HG03457 (cell line): ENCODE data around the gene CLDND1.

Experiments used
- ATAC-seq: cut with Tn5 transposase; IDR thresholded peaks from one replicate; pipeline ENCODE4 v1.9.1; 2021; ENCODE audit warnings: moderate number of reproducible peaks; ENCODE audit not compliant: unreplicated experiment

CLDND1 gene

DNA sequence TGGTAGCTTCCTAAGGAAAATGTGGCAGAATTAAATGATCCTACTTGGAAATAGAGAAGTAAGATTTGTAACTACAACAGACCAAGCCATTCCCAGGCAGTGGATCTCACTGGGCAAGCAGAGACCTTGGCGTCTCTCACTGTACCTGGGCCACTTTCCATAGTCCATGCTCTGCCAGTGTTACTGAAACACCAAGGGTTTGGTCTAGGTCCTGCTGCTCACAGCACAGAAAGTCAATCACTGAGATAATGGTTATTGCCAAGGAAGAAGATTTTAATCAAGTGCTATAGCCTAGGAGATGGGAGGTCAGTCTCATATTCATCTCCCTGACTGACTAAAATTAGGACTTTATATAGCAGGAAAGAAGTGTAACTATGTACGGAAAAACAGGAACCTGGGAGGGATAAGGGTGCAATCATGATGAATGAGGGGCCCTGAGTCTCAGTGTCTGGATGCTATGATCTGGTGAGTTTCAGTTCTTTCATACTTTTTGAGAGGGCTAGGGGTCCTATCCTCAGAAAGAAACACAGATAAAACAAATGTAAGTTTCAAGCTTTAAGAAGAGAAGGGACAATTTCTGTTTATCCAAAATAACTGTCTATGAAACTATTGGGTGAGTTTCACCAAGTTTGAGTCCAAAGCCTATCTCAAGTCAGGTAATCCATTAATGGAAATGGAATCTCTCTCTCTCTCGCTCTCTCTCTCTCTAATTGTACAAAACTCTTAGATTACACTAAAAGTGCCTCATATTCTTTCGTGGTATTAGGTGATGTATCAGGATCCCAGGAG, 29.7 kb upstream of the CLDND1 start:
- no peak for ATAC-seq

DNA sequence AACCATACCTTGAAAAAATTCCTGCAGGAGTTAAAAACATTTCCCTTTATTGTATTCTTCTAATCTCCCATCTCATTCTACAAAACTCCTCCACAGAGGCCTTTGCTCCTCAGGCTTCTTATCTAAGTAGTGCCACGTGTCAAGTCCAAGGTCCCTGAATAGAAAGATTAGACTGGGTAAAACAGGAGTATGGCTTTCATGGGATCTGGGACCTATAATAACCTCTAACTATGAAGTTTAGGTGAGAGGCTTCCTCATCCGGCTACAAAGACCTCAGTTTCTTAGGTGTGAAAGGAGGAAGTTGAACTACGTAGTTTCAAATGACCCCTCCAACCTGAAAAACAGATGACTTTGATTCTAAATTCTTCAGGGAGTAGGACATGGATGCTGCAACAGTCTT, 29.1 kb upstream of the CLDND1 start:
- ATAC-seq: no peak

DNA sequence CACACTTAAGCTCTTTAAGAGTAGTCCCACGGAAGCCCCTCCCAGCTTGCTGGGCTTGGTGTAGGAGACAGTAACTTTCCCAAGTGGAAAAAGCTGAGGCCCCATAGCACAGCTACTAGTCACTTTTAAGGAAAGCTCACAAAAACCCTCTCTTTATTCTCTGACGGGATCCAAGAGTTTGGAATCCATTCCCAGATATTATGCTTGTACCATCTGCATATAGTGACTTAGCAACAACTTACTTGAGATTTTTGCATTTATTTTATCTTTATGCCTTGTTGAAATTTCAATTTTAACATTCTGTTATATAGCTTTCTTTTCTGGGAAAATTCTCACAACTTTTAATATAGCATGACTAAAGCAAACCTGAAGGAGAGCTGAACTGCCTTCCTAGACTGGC, 28.5 kb upstream of the CLDND1 start:
- ATAC-seq: no peak

DNA sequence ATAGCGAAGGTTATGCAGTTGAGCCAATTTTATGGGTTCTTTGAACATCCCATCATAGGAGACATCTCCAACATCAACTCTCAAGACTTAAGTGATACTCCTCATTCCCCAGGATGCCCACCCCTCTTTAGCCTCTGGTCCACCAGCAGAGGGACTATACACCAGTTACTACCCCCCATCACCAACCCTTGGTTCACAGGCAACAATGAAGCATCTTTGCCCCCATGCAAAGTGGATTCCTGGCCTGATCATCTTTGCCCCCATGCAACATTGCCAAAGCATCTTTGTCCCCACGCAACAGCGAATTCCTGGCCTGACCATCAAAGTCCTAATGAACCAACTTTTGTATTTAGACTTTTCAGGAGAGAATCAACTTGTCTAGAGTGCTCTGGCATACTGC, 28.1 kb upstream of the CLDND1 start:
- ATAC-seq: no peak

DNA sequence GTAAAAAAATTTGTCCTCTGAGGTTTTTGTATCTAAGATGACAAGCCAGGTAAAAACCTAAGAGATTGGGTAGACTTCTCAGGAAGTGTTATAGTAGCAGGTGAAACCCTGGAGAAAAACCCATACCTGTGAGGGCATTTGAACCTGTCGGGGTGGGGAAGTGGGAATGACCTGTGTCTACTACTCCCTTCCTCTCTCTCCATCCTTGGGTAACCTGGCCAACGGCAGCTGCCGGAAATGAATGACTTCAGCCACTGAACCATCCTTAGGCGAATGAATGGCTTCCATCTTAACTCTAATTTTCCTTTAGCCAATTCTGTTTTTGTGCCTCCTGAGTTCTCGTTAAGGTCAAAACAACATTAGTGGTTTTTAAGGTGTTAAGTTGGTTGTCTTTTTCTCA, 25.8 kb upstream of the CLDND1 start:
- no peak for ATAC-seq

DNA sequence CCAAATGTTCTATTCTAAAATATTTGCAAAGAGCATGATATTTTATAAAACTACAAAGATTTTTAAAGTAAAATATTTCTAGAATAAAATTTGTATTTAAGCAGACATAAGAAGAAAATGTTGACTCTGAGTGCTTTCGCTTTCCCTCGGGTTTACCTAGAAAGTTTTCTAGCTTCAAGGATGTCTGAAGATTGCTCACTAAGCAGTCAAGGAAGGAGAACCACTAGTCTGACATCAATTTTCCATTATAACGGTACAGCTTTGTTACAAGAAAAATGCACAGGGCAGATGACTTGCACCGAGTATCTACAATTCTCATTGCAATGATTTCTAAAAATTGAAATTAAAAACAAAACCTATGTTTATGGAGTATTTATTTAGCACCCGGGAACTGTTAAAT, 23.2 kb upstream of the CLDND1 start:
- ATAC-seq: peak; percentile 44

DNA sequence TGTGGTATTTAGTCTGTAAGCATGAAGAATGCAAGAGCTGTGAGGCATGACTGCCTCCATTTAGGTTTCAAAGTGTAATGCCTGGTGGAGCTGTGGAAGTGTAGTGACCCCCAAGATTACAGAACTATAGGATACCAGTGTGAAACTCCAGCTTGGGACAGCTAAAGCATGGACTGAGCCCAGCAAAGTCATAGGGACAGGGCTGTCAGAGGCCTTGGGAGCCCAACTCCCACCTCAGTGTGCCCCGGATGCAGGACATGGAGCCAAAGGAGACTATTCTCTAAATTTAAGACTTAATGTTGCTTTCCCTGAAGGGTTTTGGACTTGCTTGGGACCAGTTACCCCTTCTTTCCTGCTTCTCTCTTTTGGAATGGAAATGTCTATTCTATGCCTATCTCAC, 19.9 kb upstream of the CLDND1 start:
- no peak for ATAC-seq

DNA sequence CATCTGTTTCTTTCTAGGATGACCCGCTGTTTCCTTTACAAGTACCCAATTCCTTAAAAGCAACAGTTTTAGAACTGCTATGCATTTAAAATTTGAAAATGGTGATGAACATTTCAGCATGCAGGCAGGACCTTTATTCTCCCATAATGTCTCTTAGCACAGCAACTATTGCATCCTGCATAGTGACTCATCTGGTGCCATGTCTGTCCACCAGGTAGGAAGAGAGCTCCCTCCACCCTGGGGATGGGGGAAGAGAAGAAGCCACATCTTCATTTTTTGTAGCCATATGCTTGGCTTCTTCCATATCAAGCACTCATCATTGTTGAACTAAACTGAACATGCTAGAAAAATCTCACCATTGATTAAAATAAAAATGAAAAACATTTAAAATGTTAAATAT, 19.0 kb upstream of the CLDND1 start:
- no peak for ATAC-seq

DNA sequence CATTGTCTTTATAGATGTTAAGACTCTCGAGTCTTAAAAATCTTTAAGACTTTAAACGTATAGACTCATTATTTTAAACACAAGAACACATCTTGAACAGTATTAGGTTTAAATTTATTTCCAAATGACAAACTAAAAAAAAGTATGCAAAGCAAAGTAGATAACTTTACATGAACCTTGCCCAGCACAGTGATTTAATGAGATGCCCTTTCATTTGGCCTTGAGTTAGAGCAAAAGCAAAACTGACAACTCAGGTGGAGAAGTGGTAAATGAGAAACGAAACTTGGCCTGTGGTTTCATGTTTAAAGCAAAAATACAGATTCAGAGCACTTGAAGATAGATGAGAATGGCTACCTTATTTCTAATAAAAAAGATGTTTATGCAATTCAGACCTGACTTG, 17.6 kb upstream of the CLDND1 start:
- ATAC-seq: peak; percentile 35

DNA sequence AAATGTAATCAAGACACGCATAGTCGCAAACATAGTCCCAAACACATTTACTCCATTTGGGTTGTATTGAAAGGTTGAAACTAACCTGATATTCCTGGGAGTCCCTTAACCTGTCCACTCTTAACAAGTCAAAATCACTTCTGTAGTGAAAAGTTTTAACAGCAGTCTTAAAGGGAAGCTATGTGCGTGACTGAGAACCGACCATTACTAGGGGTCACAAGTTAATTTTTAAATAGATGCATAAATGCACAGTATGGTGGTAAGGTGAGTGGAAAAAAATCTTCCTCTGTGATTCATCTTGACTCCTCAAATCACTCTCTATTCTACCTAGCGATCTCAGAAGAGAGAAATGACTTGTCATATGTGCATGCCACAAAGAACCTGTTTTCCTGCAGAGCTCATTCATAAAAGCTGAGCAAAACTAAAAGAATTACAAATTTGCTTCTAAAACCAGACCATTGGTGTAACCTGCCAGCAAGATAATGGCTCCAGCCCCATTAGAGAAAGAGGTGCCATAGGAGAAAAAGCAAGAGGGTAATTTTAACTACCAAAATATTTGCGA, 13.8 kb upstream of the CLDND1 start:
- peak; percentile 72 for ATAC-seq

DNA sequence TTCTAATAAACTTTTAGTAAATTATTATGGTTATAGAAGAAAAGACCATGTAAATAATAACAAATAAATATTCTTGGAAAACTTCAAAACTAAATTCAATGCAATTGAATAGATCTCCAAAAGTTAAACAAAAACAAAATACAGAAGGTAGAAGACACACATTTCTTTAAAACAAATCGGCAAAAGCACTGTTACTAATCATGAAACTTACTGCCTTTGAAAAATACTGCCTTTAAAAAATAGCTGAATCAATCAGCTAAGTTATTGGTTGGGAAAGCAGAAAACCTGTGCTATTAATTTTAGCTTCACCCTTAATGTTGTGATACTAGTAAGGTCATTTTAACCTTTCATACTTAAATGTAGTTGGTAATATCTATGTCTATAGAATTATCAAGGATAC, 12.0 kb upstream of the CLDND1 start:
- no peak for ATAC-seq

DNA sequence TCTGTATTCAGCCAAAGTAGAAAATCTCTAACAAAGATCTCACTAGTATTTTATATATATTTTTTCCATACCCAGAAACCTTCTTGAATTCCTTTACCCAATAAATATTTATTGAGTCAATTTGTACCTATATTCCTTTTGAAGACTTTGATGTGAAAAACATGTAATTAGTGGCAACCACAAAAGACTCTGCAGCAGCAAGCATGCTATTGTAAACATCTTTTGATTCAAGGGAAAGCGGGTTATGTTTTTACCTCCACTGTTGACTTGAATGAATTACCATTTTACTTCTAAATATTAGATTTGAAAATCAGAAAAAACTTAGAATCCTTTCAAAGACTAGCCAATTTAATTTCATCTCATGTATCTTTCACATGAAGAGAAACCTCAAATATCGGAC, 11.5 kb upstream of the CLDND1 start:
- ATAC-seq: no peak

DNA sequence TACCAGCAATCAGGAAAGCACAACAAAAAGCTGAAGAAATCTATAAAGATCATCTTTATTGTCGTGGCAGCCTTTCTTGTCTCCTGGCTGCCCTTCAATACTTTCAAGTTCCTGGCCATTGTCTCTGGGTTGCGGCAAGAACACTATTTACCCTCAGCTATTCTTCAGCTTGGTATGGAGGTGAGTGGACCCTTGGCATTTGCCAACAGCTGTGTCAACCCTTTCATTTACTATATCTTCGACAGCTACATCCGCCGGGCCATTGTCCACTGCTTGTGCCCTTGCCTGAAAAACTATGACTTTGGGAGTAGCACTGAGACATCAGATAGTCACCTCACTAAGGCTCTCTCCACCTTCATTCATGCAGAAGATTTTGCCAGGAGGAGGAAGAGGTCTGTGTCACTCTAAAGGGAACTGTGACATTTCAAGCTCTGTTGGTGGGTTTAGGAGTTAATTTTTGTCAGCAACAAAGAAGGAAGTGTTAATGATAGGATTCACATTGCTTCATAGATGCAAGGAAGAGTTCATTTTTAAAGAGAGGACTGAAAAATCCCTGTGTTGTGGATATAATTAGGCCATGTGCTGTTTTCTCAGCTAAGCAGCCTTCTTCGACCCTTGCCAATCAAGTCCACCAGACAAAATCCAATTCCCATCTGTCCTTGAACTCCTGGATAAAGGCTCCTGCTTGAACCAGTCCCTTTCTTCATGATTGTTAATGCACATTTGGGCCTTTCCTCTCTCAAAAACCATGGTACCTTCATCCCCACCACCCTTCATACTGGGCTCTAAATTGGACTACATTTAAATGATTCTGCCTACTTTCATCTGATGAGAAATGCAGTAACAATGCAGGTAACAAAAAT, 10.2 kb upstream of the CLDND1 start:
- ATAC-seq: no peak

DNA sequence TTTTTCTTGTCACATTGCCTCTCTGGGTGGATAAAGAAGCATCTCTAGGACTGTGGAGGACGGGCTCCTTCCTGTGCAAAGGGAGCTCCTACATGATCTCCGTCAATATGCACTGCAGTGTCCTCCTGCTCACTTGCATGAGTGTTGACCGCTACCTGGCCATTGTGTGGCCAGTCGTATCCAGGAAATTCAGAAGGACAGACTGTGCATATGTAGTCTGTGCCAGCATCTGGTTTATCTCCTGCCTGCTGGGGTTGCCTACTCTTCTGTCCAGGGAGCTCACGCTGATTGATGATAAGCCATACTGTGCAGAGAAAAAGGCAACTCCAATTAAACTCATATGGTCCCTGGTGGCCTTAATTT, 9.6 kb upstream of the CLDND1 start:
- no peak for ATAC-seq

DNA sequence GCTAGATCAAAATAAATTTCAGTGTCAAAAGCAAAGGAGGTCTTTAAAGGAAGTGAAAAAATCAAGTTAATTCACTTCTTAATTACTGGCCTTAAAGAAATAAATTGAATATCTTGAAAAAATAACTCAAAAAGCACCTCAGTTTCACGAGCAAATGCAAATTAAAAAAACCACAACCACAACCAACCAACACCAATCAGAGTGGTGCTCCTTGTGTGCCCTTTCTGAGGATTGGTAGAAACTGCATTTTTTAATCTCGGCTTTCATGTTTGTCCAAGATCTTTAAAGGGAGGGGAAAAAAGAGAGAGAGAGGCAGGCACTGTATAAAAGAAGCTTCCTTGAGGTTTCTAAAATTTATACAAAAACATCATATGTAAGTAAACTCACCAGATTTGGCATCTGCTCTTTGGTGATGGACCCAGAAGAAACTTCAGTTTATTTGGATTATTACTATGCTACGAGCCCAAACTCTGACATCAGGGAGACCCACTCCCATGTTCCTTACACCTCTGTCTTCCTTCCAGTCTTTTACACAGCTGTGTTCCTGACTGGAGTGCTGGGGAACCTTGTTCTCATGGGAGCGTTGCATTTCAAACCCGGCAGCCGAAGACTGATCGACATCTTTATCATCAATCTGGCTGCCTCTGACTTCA, 9.0 kb upstream of the CLDND1 start, which contains the start of gene GPR15:
TSS of gene GPR15 (plus strand) at position 357 of the 653 bp plus-strand sequence. CDS start at position 413, 56 bp downstream.
- ATAC-seq: peak; percentile 22

DNA sequence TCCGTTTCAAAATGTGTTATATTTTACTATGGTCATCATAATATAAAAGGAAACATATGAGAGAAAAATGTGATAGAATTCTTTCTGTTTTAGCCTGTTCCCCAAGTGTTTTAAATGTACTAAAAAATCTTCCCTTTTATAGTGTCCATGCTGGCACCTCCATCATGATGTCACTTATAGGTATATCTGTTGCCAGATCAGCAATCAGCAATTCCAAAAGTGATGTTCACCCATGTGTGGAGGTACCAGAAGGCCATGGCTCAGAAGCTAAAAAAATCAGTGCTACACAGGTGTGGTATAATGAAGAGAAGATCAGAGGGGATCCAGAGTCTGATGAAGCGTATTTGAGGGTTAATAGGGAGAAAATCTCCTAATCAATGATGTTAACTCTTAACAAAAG, 8.0 kb upstream of the CLDND1 start:
- ATAC-seq: no peak

DNA sequence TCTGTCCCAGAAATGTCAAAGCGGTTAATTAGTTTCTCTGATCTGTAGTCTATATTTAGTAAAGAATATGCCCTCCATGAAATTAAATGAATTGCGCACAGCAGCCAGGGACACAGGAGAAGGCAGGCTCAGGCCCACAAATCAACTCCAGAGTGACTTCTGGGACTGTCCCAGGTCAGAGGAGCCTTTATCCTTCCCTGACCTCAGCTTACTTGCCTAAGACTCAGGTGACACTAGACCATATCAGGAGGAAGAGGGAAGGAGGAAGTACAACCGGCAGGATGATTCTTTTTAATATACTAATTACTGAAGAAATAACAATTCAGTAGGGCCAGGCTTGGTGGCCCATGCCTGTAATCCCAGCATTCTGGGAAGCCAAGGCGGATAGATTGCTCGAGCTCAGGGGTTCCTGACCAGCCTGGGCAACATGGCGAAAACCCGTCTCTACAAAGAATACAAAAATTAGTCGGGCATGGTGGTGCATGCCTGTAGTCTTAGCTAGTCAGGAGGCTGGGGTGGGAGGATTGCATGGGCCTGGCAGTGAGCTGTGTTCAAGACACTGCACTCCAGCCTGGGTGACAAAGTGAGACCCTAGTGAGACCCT, 7.3 kb upstream of the CLDND1 start:
- no peak for ATAC-seq

DNA sequence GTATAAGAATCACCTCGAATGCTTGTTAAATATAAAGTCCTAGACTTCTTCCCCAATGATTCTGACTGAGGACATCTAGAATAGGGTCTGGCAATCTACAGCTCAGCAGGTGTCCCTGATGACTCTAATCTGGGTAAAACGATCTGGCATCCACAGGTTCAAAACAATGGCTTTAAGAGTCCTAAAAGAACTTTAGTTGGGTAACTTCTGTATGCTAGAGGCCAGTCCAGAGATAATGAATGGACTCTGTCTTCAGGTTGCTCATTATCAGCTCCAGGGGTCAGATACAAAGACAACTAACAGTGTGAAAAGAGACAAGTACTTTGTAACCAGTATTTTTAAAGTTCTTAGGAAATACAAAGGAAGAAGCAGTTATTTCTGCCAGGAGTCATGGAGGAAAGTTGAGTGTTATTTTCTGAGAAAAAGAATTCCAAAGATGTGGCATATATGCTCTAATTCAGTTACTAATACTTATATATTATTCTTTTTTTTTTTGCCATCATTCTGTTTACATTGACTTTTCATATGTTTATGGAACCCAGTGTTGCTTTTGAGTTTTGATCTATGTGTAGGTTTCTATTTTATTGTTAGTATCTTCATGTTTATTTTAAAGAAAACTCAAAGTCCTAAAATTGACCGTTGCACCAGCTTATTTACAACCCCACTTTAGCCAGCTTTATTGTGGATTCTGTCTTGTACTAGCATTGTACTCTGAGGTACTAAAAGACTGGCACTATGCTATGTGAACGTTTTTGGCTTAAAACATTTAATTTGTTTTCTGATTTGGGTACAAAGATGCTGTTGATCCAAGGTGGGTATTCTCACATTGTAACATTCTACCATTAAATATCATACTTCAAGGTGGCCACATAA, 6.0 kb upstream of the CLDND1 start:
- ATAC-seq: no peak

DNA sequence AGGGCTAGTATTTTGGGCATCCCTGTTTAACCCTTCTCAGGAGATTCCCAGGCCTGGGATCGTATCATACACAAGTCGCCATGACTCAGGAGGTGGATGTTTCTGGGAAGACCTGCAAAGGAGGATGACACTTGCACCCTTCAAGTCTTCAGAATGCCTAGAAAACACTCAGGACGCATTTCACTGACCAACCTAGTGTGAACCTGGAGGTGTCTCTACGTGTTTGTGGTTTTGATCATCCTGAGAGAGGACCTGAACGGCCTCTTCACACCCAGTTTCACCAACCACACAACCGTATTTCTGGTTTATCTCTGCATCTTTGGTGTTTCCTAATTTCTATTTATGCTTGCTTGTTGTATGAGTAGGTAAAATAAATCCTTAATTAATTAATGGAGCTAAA, 2.8 kb upstream of the CLDND1 start:
- no peak for ATAC-seq

DNA sequence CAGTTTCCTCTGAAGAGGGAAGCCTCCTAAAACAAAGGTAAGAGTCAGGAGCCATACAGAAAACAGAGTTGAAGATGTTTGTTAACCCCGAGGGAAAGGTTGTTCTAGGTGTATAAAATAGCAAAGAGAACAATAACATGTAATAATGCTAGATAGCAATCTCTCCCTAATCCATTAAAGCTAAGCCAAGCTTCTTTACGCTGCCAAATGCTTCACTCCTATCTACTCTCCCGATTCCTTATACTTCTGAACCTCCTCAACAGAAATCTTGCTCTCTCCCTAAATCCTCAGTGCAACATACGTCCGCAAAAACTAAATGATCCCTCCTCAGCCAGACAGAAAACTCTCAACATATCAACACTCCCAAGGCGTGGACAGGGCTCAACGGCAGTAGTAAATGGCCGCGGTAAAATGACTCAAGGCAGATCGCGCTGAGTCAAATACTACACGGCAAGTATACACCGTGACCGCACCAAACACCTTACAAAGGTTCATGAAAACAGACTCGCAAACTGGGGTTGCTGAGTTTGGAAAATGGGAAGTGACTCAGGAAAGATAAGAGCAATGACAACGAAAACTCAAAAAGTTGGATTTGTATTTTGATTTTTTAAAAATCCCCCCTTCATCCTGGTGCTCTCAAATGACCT, 682 bp downstream of the CLDND1 start:
- peak; percentile 30 for ATAC-seq
